Fibroblast of skin of left quadriceps (primary cell): Measurements from ENCODE around the gene RPL10.

Source experiments
- DNase-seq, 2 experiments: peaks; one replicate each; pipeline ENCODE4 v3.0.0-alpha.2; 2013; ENCODE audit warnings: low read depth in 2 of 2

Gene RPL10

GRCh38 chrX:154362085-154362742, 36.0 kb upstream of the RPL10 start:
- no peak for DNase-seq

GRCh38 chrX:154363706-154364439, 34.3 kb upstream of the RPL10 start:
- DNase-seq = no peak

DNA sequence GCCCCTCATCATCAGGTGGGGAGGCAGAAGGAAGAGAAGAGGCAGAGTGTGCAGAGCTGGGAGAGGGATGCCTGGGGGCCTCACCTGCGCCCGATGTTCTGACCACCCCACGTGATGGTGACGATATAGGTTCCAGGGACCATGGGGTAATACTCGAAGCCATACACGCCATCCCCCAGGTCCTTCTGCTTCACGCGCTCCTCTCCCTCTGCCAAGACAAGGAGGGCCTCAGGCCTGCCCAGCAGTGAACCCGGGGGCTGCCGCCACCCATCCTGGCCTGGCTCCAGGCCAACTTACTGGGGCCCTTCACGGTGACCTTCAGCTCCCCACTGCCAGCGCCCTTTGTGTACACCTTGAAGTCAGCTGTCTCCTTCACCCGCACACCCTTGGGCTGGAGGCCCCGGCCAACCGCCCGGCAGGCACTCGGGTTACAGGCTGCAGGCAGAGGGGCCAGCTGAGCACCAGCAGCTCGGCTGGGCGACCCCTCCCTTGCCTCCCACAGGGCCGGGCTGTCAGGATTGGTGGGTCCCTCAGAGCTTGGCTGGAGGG, 33.1 kb upstream of the RPL10 start:
- no peak for DNase-seq

GRCh38 chrX:154365997-154366665, 32.0 kb upstream of the RPL10 start:
- no peak for DNase-seq

DNA sequence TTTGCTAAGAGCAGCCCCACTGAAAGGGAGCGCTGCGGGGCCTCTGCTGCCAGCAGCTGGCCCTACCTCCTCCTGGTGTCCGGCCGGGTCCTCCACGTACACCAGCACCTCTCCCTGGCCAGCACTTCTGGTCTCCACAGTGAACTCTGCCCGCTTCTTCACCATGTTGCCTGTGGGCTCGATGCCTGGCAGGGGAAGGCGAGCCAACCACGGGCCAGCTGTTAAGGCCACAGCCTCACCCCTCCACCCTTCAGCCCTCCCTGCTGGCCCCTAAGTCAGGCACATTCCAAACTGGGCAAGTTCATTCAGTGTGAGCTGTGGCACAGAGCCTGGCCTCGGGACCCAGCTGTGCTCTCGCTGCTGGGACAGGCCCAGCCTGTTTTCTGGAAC, 31.5 kb upstream of the RPL10 start:
- DNase-seq = no peak

DNA sequence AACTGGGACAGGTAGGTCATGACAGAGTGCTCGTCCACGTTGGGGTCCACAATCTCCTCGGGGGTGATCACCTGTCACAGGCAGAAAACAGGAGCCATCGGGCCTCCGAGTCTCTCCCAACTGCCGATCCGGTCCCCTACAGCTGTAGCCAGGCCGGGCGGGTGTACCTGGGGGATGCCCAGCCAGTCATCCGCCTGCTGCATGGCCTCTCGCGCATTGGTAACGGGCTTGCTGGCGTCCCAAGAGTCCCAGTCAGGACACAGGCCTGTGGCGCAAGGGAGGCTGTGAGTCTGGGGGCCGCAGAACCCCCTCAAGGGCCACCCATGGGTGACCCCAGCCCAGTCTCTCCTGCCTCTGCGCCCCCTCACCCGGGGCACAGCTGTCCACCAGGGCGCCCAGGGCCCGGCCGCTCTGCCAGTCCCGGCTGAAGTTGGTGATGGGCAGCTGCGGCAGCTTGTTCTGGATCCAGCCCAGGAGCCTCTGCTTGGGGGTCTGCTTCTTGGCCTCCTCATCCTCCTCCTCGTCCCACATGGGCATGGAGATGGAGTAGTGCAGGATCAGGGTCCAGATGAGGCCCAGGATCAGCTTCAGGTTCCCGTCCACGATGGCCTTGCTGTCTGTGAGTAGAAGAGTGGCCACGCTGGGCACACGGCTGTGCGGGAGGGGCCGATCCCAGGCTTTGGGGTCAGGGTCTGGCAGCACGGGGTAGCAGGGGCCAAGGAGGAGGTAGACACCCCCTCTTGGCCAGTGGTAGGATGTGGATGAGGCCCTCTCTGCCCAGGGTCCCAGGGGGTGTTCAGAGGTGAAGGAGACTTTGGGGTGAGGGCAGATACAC, 30.5 kb upstream of the RPL10 start:
- DNase-seq = no peak

- peak; percentile 77 to 79 for DNase-seq
Observed at GRCh38 chrX:154368630-154369448, 29.3 kb upstream of the RPL10 start.

DNA sequence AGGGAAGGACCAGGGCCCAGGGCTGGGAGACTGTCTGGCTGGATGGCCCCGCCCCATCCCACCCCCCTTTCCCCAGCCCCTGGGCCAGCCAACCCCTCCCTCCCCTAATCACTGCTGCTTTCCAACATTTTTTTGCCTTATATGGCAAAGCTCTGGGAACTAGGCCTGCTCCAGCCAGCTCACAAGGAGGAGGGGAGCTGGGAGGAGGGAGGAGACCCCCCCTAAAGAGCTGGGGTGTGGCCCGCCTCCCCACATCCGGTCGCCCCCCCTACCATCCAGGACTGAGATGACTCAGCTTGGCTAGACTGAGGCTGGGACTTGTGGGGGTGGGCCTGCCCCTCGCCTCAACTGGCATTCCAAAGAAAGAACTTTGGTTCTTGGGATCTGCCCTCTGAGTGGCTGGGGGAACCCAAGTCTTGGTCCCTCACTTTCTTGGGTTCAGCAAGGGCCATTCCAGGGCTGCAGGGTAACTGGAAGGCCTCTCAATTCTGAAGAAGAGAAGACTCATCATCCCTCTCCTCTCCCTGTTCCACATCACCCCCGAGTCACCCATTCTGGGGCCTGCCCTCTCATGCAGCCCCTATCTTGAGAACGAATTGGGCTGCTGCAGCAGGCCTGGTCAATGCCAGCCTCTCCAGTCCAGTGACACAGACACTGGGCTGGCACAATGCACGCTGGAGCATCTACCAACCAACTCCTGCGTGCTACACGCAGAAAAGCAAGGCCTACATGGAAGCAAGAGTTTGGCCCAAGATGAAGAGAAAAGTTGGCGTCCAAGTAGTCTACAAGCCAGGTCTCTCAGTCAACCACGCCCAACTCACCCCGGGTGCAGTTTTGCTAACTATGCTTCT, 28.5 kb upstream of the RPL10 start:
- peak; percentile 92 for DNase-seq

GRCh38 chrX:154370300-154371016, 27.7 kb upstream of the RPL10 start:
- no peak for DNase-seq

GRCh38 chrX:154371017-154371788, 27.0 kb upstream of the RPL10 start:
- peak; percentile 89 to 91 for DNase-seq

DNA sequence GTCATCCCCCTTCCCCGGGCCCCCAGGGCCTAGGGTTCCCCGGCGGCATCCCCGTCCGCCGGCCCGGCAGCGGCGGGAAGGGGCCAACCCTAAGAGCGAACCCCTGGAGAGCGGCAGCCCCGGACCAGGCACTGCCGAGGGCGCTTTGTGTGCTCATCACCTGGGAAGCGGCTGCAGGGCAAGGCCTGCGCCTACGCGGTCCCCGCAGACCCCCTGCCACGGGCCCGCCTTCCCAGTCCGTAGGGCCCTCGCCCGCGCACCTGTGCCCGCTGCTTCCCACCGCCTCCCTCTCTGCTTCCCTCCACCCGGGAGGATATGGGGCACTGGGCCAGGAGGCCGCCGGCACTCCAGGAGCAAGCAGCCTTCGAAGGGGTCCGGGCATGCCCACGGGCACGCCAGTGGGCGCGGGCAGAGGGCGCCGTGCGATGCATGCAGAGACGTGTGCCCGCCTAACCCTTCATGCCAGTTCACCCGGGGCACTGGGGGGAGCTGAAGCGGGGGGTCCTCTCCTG, 26.3 kb upstream of the RPL10 start:
- DNase-seq = no peak

DNA sequence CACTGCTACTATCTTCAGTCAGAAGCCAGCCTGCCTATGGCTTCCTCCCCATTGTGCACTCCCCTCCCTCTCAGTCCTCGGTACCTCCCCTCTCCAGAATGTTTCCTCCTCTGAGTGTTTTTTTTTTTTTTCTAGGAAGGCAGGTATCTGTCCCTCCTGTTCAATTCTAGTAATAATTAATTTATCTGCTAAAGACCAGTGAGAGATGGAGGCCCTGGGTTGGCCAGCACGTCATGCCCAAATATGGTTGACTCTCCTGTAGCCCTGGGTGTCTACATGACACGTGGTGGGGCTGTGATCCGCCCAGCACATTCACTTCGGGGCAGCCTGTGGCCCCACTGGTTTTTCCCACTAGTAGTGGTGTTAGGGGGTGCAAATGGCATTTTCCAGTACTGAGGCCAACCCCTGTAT, 25.6 kb upstream of the RPL10 start:
- DNase-seq = no peak

GRCh38 chrX:154373340-154374306, 24.6 kb upstream of the RPL10 start:
- peak; percentile 79 for DNase-seq

- DNase-seq = no peak
Observed at GRCh38 chrX:154374313-154375155, 23.6 kb upstream of the RPL10 start, which contains the start of gene FLNA. FLNA (minus strand) TSS chrX:154374634; CDS start chrX:154371245, 3,389 bp downstream.

- no peak for DNase-seq
Observed at GRCh38 chrX:154375156-154375504, 23.0 kb upstream of the RPL10 start.

DNA sequence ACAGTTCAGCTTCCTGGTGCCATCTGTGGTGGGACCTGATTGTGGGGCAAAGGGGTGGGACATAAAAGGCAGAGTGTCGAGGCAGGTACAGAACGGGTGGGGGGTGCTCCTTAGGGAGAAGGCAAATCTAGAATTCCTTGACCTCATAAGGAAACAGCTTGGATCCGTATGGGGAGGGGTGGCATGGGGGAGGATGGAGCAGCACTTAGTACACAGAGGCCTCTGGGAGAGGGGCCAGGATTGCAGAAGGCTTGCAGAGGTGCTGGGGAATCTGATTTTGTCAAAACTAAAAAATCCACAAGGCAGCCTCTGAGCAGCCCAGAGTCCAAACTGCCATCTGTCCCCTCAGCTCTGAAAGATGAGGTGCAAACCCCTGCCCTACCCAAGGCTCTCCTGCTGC, 21.4 kb upstream of the RPL10 start:
- no peak for DNase-seq
